Measurements from ENCODE around the gene PPP1R9B.

- TF ChIP-seq POLR2A (IDR thresholded peaks at IDR 0.05) = no peak
- no peak for TF ChIP-seq CTCF (IDR thresholded peaks at IDR 0.05)
These were observed 4.8 kb downstream of the PPP1R9B start for GRCh38 chr17:50145532-50146229.

Measured in uterus (tissue), 2 donors.